ENCODE data around the gene CCDC120.

GRCh38 chrX:49089553-49089952 lies 30.8 kb downstream of the CCDC120 start:
- no peak for TF ChIP-seq CTCF (IDR thresholded peaks at IDR 0.05)
- TF ChIP-seq POLR2AphosphoS5 (IDR thresholded peaks at IDR 0.05; ENCODE audit: insufficient read depth in 1 of 2, low read depth in 1 of 2) = no peak
- no peak for TF ChIP-seq POLR2A (IDR thresholded peaks at IDR 0.05)
